Cerebellar cortex (tissue), 1 donor: ENCODE results near the gene RGP1.

ENCODE experiments used
- DNase-seq: peaks from one replicate; pipeline ENCODE4 v3.0.0-alpha.2; 2015; ENCODE audit warnings: low spot score

Gene RGP1

GRCh38 chr9:35748858-35749514 is at the start of gene RGP1, which contains the start of gene GBA2:
Gene RGP1, plus strand, starts transcription at chr9:35749287. Its CDS starts 469 bp downstream, at chr9:35749756.
Gene GBA2, minus strand, starts transcription at chr9:35749228. Its CDS starts 524 bp downstream, at chr9:35748704.
- peak; percentile 81 for DNase-seq

- no peak for DNase-seq
Observed at GRCh38 chr9:35700031-35700430, 49.1 kb upstream of the RGP1 start.

GRCh38 chr9:35700942-35701341 is 48.1 kb upstream of the RGP1 start:
- no peak for DNase-seq

DNA sequence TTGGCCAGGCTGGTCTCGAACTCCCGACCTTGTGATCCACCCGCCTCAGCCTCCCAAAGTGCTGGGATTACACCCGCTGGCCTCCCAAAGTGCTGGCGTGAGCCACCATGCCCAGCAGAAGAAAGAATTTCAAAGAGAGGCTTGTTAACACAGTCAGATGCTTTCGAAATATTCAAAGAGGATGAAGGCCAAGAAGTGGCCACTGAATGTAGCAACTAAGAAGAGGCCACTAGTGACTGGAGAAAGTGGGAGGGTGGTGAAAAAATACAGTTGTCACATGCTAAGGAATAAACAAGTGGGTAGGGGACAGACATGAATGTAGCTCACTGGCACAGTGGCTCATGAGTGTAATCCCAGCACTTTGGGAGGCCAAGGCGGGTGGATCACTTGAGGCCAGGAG is 46.4 kb upstream of the RGP1 start:
- DNase-seq, result no peak

GRCh38 chr9:35703906-35704672 is 45.0 kb upstream of the RGP1 start:
- DNase-seq, result no peak

DNA sequence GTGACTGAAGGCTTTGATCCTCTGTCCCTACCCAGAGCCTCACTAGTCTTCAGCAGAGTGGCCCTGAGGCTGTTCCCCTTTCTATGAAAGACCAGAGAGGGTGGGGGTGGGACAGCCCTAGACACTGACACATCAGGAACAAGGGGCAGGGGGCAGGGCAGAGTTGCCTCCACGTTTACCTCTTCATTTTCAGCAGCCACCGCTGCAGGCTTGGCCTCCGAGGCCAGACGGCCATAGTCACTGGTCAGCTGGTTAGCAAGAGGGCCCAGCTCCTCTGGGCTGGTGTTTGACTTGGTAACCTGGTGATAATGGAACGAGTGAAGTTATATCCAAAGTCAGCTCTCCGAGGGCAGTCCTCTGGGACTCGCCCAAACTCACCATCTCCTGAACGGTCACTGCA is 43.7 kb upstream of the RGP1 start:
- no peak for DNase-seq

DNA sequence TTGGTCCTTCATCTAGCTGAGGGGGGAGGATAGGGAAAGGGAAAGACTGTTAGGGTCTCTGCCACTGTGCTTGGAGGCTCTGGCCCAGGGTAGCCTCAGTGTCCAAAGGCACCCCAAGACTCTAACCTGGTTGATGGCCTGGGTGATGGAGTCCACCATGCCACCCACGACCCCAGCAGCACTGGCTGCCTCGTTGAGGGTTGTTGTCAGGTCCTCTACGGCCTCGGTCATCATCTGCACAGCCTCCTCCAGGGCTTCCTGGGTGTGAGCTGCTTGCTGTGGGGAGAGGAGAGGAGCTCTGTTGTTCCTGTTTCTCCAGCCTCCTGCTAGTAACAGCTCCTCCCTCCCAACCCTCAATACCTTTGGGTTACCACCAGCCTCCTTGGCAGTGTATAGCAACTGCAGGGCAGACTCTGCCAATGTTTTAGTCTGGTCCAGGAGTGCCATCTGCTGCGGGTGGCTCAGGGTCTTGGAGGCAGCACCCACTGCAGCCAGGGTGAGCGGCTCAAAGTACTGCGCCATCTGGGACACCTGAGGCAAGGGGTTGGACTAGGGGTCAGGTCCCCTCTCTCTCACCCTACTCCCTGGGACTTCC is 43.2 kb upstream of the RGP1 start:
- peak; percentile 92 for DNase-seq

DNA sequence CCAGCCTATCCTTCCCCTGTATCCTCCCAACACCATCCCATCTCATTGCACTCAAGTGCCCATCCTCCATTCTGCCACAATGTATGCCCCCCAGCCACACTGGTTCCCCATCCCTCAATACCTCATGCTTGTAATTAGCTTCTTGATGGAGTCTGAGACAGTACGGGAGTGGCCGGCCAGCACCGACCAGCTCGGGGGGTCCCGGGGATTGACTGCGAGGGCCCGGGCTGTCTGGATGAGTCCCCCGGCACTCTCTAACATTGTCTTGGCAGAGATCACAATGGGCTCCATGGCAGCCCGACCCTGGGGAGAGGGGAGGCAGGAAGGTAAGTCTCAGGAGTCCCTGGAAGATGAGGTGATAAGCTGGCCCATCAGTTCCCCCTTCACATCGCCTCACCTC is 42.1 kb upstream of the RGP1 start:
- no peak for DNase-seq

DNA sequence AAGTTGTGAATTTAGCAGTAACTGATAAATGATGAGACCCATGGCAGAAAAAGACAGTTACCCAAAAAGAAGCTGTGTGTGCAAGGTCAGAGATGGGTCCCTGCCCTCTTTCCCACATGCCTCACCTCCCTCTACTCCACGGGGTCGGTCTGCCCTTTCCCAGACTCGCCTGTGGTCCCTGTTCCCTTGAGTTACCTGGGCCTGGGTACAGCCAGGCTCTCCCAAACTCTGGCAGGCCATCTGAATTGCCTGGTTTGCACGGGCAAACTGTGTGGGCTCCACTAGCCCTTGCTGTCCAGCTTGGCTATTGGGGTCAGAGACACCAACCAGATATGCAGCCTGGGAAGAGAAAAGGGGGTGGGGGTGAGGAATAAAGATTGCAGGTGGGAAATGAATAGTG is 40.9 kb upstream of the RGP1 start:
- DNase-seq, result no peak

GRCh38 chr9:35710818-35711500 is 38.1 kb upstream of the RGP1 start:
- no peak for DNase-seq

GRCh38 chr9:35711501-35712428 is 37.3 kb upstream of the RGP1 start:
- DNase-seq, result no peak

DNA sequence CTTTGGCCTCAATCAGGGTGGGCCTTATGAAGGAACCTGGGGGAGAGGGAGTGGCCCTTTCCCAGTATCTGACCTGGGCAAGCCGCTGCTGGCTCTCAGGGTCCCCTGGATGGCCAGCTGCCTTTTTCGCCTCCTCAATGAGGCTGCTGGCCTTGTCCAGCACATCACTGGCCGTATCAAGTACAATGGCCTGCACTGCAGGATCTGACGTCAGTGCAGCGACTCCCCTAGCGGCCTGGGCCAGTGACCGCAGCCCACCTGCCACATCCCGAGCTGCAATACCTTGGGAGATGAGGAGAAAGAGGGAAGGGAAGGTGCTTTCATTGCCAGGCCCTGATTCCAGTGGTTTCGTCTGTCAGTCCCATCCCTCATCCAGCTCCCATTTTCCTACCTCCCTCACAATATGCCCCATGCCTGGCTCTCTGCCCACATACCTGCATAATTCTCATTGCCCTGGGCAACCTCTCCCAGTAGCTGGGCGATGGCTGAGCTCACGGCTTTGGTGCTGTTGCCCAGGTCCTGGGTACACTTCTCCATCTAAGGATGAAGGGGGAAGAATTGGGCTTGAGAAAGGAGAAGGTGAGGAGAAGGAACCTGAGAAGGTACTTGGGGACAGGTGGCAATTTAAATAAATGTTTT is 36.2 kb upstream of the RGP1 start:
- no peak for DNase-seq

DNA sequence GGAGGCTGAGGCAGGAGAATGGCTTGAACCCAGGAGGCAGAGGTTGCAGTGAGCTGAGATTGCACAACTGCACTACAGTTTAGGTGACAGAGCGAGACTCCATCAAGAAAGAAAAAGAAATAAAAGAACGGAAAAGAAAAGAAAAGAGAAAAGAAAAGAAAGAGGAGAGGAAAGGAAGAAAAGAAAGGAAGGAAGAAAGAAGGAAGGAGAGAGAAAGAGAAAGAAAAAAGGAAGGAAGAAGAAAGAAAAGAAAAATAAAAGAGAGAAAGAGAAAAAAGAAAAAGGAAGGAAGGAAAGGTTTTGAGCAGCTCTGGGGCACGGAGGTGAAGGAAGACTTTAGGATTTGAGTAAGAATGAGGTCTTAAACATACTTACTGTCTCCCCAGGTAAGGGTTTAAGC is 35.5 kb upstream of the RGP1 start:
- no peak for DNase-seq

GRCh38 chr9:35714123-35714522 is 35.0 kb upstream of the RGP1 start:
- peak; percentile 71 for DNase-seq

GRCh38 chr9:35714579-35715252 is 34.4 kb upstream of the RGP1 start:
- no peak for DNase-seq

DNA sequence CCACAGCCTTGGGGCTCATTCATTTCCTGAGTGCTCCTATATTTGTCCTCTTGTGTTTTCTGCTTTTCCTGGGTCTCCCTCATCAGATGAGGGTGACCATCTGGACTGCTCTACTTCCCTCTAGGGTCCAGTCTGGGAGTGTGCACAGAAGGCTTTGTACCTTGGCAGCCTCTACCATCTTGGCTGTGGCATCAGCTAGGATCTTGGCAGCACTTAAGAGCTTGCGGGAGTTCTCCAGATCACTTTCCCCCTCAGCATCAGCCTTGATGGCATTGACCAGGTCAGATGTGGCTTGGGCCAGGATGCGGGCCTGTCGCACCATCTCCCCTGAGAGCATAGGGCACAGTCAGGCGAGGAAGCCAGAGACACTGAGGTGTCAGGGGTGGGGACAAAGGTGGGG is 32.9 kb upstream of the RGP1 start:
- DNase-seq, result peak; percentile 95

- no peak for DNase-seq
Observed at GRCh38 chr9:35717132-35717870, 31.8 kb upstream of the RGP1 start.

DNA sequence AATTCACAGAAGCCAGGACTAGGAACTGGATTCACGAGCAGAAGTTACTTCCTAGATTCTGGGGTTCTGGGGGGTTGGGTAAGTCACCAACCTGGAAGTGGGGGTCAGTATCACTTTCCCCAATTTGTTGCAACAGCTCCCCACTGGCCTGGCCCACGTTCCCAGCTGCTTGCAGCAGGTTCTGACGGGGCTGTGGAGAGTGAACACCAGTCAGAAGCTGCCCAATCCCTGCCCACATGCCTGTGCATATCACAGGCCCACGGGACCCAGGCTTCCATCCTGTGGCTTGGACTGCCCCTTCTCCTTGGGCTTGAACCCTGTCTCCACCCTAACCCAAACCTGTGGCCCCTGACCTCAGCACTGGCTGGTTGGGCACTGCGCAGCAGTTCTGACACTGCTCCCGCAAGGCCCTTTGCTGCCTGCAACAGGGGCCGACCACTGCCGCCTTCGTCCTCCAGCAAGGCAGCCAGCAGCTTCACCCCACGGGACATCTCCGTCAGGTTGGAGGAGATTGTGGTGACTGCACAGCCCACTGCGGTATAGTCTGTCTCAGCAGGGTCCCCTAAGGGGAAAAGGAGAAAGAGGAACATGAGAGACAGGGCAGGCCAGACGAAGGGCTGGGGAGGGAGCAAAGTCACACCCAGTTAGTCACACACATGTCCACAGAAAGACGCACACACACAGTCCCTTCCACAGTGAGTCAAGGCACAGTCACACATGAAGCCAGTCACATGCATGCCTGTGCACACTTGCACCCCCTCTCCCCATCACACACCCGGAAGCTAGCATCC is 30.2 kb upstream of the RGP1 start:
- DNase-seq, result no peak

DNA sequence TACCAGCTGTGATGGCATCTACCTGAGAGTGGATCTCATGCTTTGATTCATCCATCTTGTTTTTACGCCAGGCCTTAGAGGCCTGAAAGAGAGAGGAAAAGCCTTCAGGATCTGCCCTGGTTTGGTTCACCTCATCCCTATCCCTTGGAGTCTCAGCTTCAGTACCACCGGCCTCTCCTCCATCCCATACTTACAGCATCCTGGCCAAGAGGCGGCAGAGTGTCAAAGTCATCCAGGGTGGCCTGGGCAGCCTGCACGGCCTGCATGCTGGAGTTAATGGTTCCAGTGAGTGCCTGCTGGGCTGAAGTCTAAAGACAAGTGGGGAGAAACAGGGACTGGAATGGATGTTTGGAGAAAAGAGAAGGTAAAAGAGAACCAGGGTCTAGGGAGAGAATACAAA is 29.5 kb upstream of the RGP1 start:
- DNase-seq, result no peak
